Naive thymus-derived CD4-positive, alpha-beta T cell (primary cell): ENCODE measurements around the gene BCL2L1. TPM values are rescaled to one million over a fixed set of nuclear protein-coding genes. Genes with fewer than 3 reads are reported as not detected.

Source experiments
- ATAC-seq: fragments of 150-1000 bp; cut with Tn5 transposase; 2 replicates; pipeline ENCODE4 v1.10.0; 2021; ENCODE audit warnings: mild to moderate bottlenecking, moderate library complexity
- CTCF ChIA-PET: fragments of 350-600 bp; sonication (Branson Sonifier 250); formaldehyde crosslinking; loops from one replicate; lab custom pipeline; 2021; ENCODE audit warnings: antibody characterized with exemption; lab: Charles Lee
- POLR2A ChIA-PET: fragments of 350-600 bp; sonication (Branson Sonifier 250); formaldehyde crosslinking; loops from one replicate; lab custom pipeline; 2021; ENCODE audit warnings: antibody characterized with exemption, inconsistent platforms; lab: Charles Lee
- DNase-seq, 9 donors: peaks; one replicate each; pipeline versions ENCODE4 v3.0.0 to v3.0.0-alpha.2; 2020 to 2022; ENCODE audit warnings: mixed read lengths in 1 of 9
- H3K27ac ChIP-seq: one replicate; pipeline ENCODE4 v1.7.0; 2013; ENCODE audit warnings: mild to moderate bottlenecking, low read depth, low read length, moderate library complexity
- H3K27me3 ChIP-seq, 2 donors: one replicate each; pipeline ENCODE4 v1.7.0; 2013; ENCODE audit warnings: low read length in 2 of 2, mild to moderate bottlenecking in 2 of 2, moderate library complexity in 2 of 2; ENCODE audit not compliant: control insufficient read depth in 2 of 2, insufficient read depth in 2 of 2
- H3K36me3 ChIP-seq, 3 experiments: 1 replicate in 2 of 3; 2 replicates in 1 of 3; pipeline ENCODE4 v1.7.0; 2013; ENCODE audit warnings: low read length in 3 of 3, mild to moderate bottlenecking in 3 of 3, moderate library complexity in 1 of 3; ENCODE audit not compliant: insufficient read depth in 3 of 3, control insufficient read depth in 2 of 3
- H3K4me1 ChIP-seq, 2 donors: one replicate each; pipeline ENCODE4 v1.7.0; 2013; ENCODE audit warnings: low read length in 2 of 2, mild to moderate bottlenecking in 2 of 2, moderate library complexity in 1 of 2; ENCODE audit not compliant: control insufficient read depth in 2 of 2, insufficient read depth in 2 of 2
- H3K4me3 ChIP-seq: 2 replicates; pipeline ENCODE4 v1.7.0; 2013; ENCODE audit warnings: mild to moderate bottlenecking, low read length
- H3K9me3 ChIP-seq, 3 experiments: 1 replicate in 2 of 3; 2 replicates in 1 of 3; pipeline ENCODE4 v1.7.0; 2013; ENCODE audit warnings: low read length in 3 of 3; ENCODE audit not compliant: control insufficient read depth in 2 of 3
- H3K27ac Mint-ChIP-seq, 9 donors: one replicate each; pipeline ENCODE4 v1.8.0; 2020 to 2022; ENCODE audit warnings: mixed read lengths in 9 of 9, mild to moderate bottlenecking in 8 of 9, moderate library complexity in 5 of 9, inconsistent platforms in 2 of 9
- H3K27me3 Mint-ChIP-seq, 5 donors: one replicate each; pipeline ENCODE4 v1.8.0; 2021 to 2022; ENCODE audit warnings: mixed read lengths in 5 of 5, mild to moderate bottlenecking in 1 of 5
- H3K36me3 Mint-ChIP-seq, 5 donors: one replicate each; pipeline ENCODE4 v1.8.0; 2020 to 2022; ENCODE audit warnings: mixed read lengths in 5 of 5, mild to moderate bottlenecking in 3 of 5, inconsistent platforms in 1 of 5
- H3K4me1 Mint-ChIP-seq, 7 donors: one replicate each; pipeline ENCODE4 v1.8.0; 2020 to 2022; ENCODE audit warnings: mixed read lengths in 7 of 7, mild to moderate bottlenecking in 3 of 7, inconsistent platforms in 1 of 7
- H3K4me3 Mint-ChIP-seq, 10 donors: one replicate each; pipeline ENCODE4 v1.8.0; 2020 to 2022; ENCODE audit warnings: mild to moderate bottlenecking in 10 of 10, mixed read lengths in 10 of 10, moderate library complexity in 6 of 10, inconsistent platforms in 2 of 10
- H3K9me3 Mint-ChIP-seq, 11 donors: one replicate each; pipeline ENCODE4 v1.8.0; 2020 to 2022; ENCODE audit warnings: mixed read lengths in 11 of 11, mild to moderate bottlenecking in 4 of 11, inconsistent platforms in 1 of 11, moderate library complexity in 1 of 11
- intact Hi-C, 2 donors: fragments of 100-400 bp; cut with micrococcal nuclease; formaldehyde crosslinking; loops; one replicate each; pipeline ENCODE4 v1.15.1; 2023
- polyA plus RNA-seq, 2 donors: library from polyadenylated mRNA; unstranded; fragments of 300-500 nt; fragmentation: Illumina TruSeq; gene quantifications; one replicate each; pipeline ENCODE4 v1.2.3, GENCODE V29; 2021
- total RNA-seq, 6 experiments: library from RNA in 5 of 6; stranded (reverse) in 5 of 6; gene quantifications; 1 replicate in 5 of 6; 2 replicates in 1 of 6; pipeline ENCODE4 v1.2.3 and lab custom pipeline; 2021 to 2026

The BCL2L1 gene
- total and polyA plus RNA-seq, 7 experiments from 2014 or later: 11.5 to 111 (median 15.6) TPM

- H3K4me1 Mint-ChIP-seq: peaks cover 21 to 59% (median 50%) of the 10 kb centered on the region in 7 donors
- no peak for DNase-seq
- H3K9me3 Mint-ChIP-seq: peaks cover 0 to 2% (median 0%) of the 10 kb centered on the region in 11 donors
- Histone ChIP-seq H3K27ac (no peak overlapping the region), H3K27me3 (no peaks in the 10 kb centered on the region), H3K4me3 (no peak overlapping the region), H3K36me3 (peaks cover 0 to 10% (median 0%) of the 10 kb centered on the region in 3 experiments), H3K4me1 (peaks cover 11 to 25% of the 10 kb centered on the region in 2 donors), H3K9me3 (no peaks in the 10 kb centered on the region)
- peak overlapping the region in 8 of 9 donors; percentile 3 to 73 (median 47) for H3K27ac Mint-ChIP-seq
- intact Hi-C loops: loop anchor here in 1 of 2 donors (2.0 kb wide), 1 partner anchor 21 kb away; the partner anchor contains the start of gene BCL2L1
- H3K27me3 Mint-ChIP-seq: no peaks in the 10 kb centered on the region
- ChIA-PET CTCF (no interaction called here), POLR2A (no interaction called here)
- no peak overlapping the region for H3K4me3 Mint-ChIP-seq
- H3K36me3 Mint-ChIP-seq: peaks cover 0 to 35% (median 28%) of the 10 kb centered on the region in 5 donors
- ATAC-seq: no peak
These were observed 21.1 kb downstream of the BCL2L1 start for GRCh38 chr20:31701591-31701990.

DNA sequence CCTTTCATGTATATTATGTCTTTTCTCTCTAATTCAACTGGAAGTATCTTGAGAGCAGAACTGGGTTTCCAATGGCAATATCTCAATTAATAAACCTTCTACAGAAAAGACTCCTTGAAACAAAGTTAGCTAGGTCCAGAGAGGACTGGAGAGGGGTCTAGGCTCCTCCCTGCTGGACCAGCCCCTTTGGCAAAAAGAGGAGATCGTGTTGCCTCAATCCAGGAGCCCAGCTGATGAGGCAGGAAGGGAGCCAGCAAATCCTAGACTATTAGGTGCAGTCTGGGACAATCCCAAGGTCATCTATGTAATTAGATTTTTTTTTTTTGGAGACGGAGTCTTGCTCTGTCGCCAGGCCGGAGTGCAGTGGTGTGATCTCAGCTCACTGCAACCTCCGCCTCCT is 21.9 kb downstream of the BCL2L1 start:
- H3K27me3 Mint-ChIP-seq: no peaks in the 10 kb centered on the region
- H3K27ac ChIP-seq: no peak overlapping the region
- no peaks in the 10 kb centered on the region for H3K27me3 ChIP-seq
- H3K4me1 Mint-ChIP-seq: peaks cover 25 to 57% (median 44%) of the 10 kb centered on the region in 7 donors
- ChIA-PET POLR2A (no interaction called here), CTCF (no interaction called here)
- H3K4me1 ChIP-seq: peaks cover 11 to 16% of the 10 kb centered on the region in 2 donors
- intact Hi-C loops: loop anchor here in 1 of 2 donors (2.0 kb wide), 1 partner anchor 22 kb away; the partner anchor contains the start of gene BCL2L1
- H3K36me3 Mint-ChIP-seq: peaks cover 0 to 30% (median 25%) of the 10 kb centered on the region in 5 donors
- H3K4me3 ChIP-seq: no peak overlapping the region
- peaks cover 0 to 2% (median 0%) of the 10 kb centered on the region in 11 donors for H3K9me3 Mint-ChIP-seq
- DNase-seq (no peak), ATAC-seq (no peak)
- H3K27ac Mint-ChIP-seq: peak overlapping the region in 7 of 9 donors; percentile 0 to 91 (median 37)
- H3K4me3 Mint-ChIP-seq: peak overlapping the region in 1 of 10 donors; percentile 9
- no peaks in the 10 kb centered on the region for H3K9me3 ChIP-seq
- peaks cover 0 to 5% (median 0%) of the 10 kb centered on the region in 3 experiments for H3K36me3 ChIP-seq

DNA sequence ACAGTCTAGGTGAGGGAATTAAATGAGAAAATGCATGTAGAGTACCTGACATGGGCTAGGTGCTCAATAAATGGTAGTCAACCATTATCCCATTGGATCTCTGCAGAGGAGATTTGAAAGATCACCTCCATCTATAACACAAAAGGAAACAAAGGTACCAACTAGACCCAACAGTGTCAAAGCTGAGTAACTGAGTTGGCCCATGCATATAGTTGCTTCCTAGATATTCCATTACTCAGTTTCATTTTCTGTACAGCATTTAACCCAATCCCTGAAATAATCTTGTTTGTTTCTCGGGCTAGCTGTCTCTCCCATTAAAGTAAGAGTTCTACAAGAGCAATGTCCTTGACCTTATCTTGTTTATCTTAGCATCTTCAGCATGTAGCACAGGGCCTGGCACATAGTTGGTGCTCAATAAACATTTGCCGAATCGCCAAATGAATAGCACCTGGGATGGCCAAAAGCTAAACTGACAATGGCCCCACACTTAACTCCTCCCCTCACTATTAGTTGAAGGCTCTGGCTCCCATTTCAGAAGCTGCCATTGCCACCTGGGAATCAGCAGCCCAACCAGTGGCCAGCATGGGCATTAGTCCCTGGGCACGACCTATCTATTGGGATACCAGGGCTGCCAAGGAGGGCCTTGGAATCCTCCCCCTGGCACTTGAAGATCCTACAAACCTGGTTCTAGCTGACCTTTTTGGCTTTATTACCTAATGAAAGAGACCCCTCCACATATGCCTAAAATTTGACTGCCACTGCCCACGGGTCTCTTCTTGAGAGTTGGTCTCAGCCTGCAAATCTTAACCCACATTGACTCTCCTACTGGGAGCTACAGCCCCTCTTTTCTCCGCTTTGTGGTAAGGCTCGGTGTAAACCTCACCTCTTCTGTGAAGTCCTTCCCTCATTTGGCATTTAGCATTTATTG is 22.6 kb downstream of the BCL2L1 start:
- peaks cover 0 to 2% (median 0%) of the 10 kb centered on the region in 11 donors for H3K9me3 Mint-ChIP-seq
- POLR2A ChIA-PET: no interaction called here

GRCh38 chr20:31698803-31699718 is 23.6 kb downstream of the BCL2L1 start:
- ATAC-seq (peak; percentile 80), DNase-seq (no peak)
- H3K27me3 Mint-ChIP-seq: no peaks in the 10 kb centered on the region
- H3K4me3 ChIP-seq: no peak overlapping the region
- peak overlapping the region in 1 of 10 donors; percentile 82 for H3K4me3 Mint-ChIP-seq
- POLR2A ChIA-PET: interaction anchor here (0.8 kb wide), 1 partner anchor 9 kb away, joined by 3 read pairs; no protein-coding TSS in a partner anchor
- peaks cover 40 to 61% (median 51%) of the 10 kb centered on the region in 7 donors for H3K4me1 Mint-ChIP-seq
- peak overlapping the region; percentile 33 for H3K27ac ChIP-seq
- intact Hi-C loops: loop anchor here in 1 of 2 donors (2.0 kb wide), 3 partner anchors 24 to 38 kb away; partner anchors contain the start of gene BCL2L1
- no peaks in the 10 kb centered on the region for H3K9me3 ChIP-seq
- H3K27ac Mint-ChIP-seq: peak overlapping the region; percentile 39 to 91 (median 73)
- CTCF ChIA-PET: interaction anchor here (0.7 kb wide), 1 partner anchor 14 kb away, joined by 3 read pairs; no protein-coding TSS in a partner anchor
- no peaks in the 10 kb centered on the region for H3K36me3 ChIP-seq
- peaks cover 0 to 2% (median 0%) of the 10 kb centered on the region in 11 donors for H3K9me3 Mint-ChIP-seq
- peaks cover 0 to 25% (median 16%) of the 10 kb centered on the region in 5 donors for H3K36me3 Mint-ChIP-seq
- no peaks in the 10 kb centered on the region for H3K27me3 ChIP-seq
- H3K4me1 ChIP-seq: peaks cover 15 to 18% of the 10 kb centered on the region in 2 donors

More for the DNA sequence above, 22.6 kb downstream of the BCL2L1 start:
- no peak overlapping the region for H3K27ac ChIP-seq
- peaks cover 0 to 5% (median 0%) of the 10 kb centered on the region in 3 experiments for H3K36me3 ChIP-seq
- peak overlapping the region in 8 of 9 donors; percentile 39 to 91 (median 64) for H3K27ac Mint-ChIP-seq
- H3K4me3 Mint-ChIP-seq: peak overlapping the region in 1 of 10 donors; percentile 82
- H3K4me1 Mint-ChIP-seq: peaks cover 31 to 59% (median 46%) of the 10 kb centered on the region in 7 donors
- H3K4me3 ChIP-seq: no peak overlapping the region
- H3K27me3 ChIP-seq: no peaks in the 10 kb centered on the region
- H3K27me3 Mint-ChIP-seq: no peaks in the 10 kb centered on the region
- no peak for DNase-seq
- H3K9me3 ChIP-seq: no peaks in the 10 kb centered on the region
- intact Hi-C loops: loop anchor here (2.0 kb wide), 3 partner anchors 23 to 39 kb away; partner anchors contain the start of gene BCL2L1 (in 2 of the 2)
- peaks cover 0 to 32% (median 23%) of the 10 kb centered on the region in 5 donors for H3K36me3 Mint-ChIP-seq
- peaks cover 11 to 15% of the 10 kb centered on the region in 2 donors for H3K4me1 ChIP-seq
- CTCF ChIA-PET: interaction anchor here (0.7 kb wide), 1 partner anchor 13 kb away, joined by 3 read pairs; no protein-coding TSS in a partner anchor
- ATAC-seq: no peak

GRCh38 chr20:31698243-31698802 is 24.3 kb downstream of the BCL2L1 start:
- intact Hi-C loops: loop anchor here in 1 of 2 donors (2.0 kb wide), 3 partner anchors 24 to 38 kb away; partner anchors contain the start of gene BCL2L1

More at GRCh38 chr20:31698243-31698802, 24.3 kb downstream of the BCL2L1 start:
- CTCF ChIA-PET: interaction anchor here (0.6 kb wide), 1 partner anchor 742 kb away, joined by 4 read pairs; no protein-coding TSS in a partner anchor
- DNase-seq (no peak), ATAC-seq (no peak)
- peak overlapping the region in 1 of 10 donors; percentile 82 for H3K4me3 Mint-ChIP-seq
- H3K36me3 Mint-ChIP-seq: peaks cover 0 to 25% (median 16%) of the 10 kb centered on the region in 5 donors
- Histone ChIP-seq H3K4me3 (no peak overlapping the region), H3K9me3 (no peaks in the 10 kb centered on the region), H3K27ac (no peak overlapping the region), H3K27me3 (no peaks in the 10 kb centered on the region), H3K4me1 (peaks cover 18 to 20% of the 10 kb centered on the region in 2 donors), H3K36me3 (no peaks in the 10 kb centered on the region)
- H3K4me1 Mint-ChIP-seq: peaks cover 40 to 64% (median 53%) of the 10 kb centered on the region in 7 donors
- POLR2A ChIA-PET: interaction anchor here (0.8 kb wide), 1 partner anchor 10 kb away, joined by 3 read pairs; no protein-coding TSS in a partner anchor
- H3K9me3 Mint-ChIP-seq: peaks cover 0 to 2% (median 0%) of the 10 kb centered on the region in 11 donors
- H3K27ac Mint-ChIP-seq: peak overlapping the region in 6 of 9 donors; percentile 4 to 91 (median 57)
- H3K27me3 Mint-ChIP-seq: no peaks in the 10 kb centered on the region
